Measurements from ENCODE around the gene DCLK2.

The DCLK2 gene

GRCh38 chr4:150248181-150248580 is 169.9 kb downstream of the DCLK2 start:
- FAIRE-seq = no peak

- no peak for FAIRE-seq
Observed at GRCh38 chr4:150250293-150250997, 172.2 kb downstream of the DCLK2 start.

- no peak for FAIRE-seq
Observed at GRCh38 chr4:150250998-150251651, 172.9 kb downstream of the DCLK2 start.

- FAIRE-seq = no peak
Observed at GRCh38 chr4:150251752-150252190, 173.5 kb downstream of the DCLK2 start.

GRCh38 chr4:150252306-150252705 is 174.1 kb downstream of the DCLK2 start:
- FAIRE-seq = no peak

GRCh38 chr4:150252741-150253140 is 174.5 kb downstream of the DCLK2 start:
- FAIRE-seq = no peak

- FAIRE-seq = no peak
Observed at GRCh38 chr4:150253416-150253815, 175.2 kb downstream of the DCLK2 start.

- FAIRE-seq = no peak
Observed at GRCh38 chr4:150253965-150254630, 175.9 kb downstream of the DCLK2 start.

GRCh38 chr4:150255610-150256224 is 177.5 kb downstream of the DCLK2 start:
- FAIRE-seq = no peak

GRCh38 chr4:150256225-150256620 is 178.0 kb downstream of the DCLK2 start:
- FAIRE-seq = no peak

GRCh38 chr4:150256841-150257730 is 178.8 kb downstream of the DCLK2 start:
- no peak for FAIRE-seq

- no peak for FAIRE-seq
Observed at GRCh38 chr4:150258569-150258968, 180.3 kb downstream of the DCLK2 start.

- no peak for FAIRE-seq
Observed at GRCh38 chr4:150259861-150260567, 181.8 kb downstream of the DCLK2 start.

GRCh38 chr4:150261571-150261970 is 183.3 kb downstream of the DCLK2 start:
- FAIRE-seq = no peak

GRCh38 chr4:150262611-150263010 is 184.4 kb downstream of the DCLK2 start:
- no peak for FAIRE-seq

GRCh38 chr4:150264595-150265161 is 186.4 kb downstream of the DCLK2 start:
- no peak for FAIRE-seq

GRCh38 chr4:150265806-150266205 is 187.6 kb downstream of the DCLK2 start:
- FAIRE-seq = no peak

- no peak for FAIRE-seq
Observed at GRCh38 chr4:150268444-150268843, 190.2 kb downstream of the DCLK2 start.

- FAIRE-seq = no peak
Observed at GRCh38 chr4:150278206-150278605, 200.0 kb downstream of the DCLK2 start.

GRCh38 chr4:150280081-150280895 is 202.0 kb downstream of the DCLK2 start:
- FAIRE-seq = no peak
